ENCODE measurements around the gene HMGA1.

The HMGA1 gene

DNA sequence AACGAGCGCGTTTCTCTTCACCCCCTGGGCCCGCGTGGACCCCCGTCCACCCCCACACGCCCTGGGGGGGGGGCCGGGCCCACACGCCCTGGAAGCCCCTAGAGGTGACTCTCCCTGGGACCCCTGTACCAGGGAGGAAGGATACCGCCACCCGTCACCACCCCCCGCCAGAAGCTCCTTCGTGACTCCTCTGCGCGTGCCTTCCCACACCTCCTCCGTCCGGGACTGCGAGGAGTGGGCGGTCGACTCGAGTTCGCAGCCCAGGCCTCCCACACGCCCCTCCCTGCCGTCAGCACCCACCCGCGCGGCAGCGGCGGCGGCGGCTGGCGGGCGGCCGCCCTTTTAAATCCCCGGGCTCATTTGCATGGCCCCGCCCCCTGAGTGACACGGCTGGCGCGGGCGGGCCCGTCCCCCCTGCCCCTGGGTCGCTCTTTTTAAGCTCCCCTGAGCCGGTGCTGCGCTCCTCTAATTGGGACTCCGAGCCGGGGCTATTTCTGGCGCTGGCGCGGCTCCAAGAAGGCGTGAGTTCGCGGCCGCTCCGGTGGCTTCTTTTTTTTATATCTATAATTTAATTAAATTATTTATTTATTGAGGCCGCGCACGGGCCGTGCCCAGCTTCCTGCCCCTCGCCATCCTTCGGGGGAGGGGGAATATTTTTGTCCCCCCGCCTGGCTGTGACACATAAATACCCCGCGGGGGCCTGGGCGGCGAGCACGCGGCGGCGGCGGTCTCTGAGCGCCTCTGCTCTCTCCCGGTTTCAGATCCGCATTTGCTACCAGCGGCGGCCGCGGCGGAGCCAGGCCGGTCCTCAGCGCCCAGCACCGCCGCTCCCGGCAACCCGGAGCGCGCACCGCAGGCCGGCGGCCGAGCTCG lies at the start of gene HMGA1:
TSS of gene HMGA1 (plus strand) at position 431 of the 873 bp plus-strand sequence. CDS start 3,908 bp downstream, outside the sequence.
- DNase-seq = peak; percentile 93

GRCh38 chr6:34189806-34190503 lies 46.7 kb upstream of the HMGA1 start:
- no peak for DNase-seq

GRCh38 chr6:34190504-34191122 lies 46.1 kb upstream of the HMGA1 start:
- no peak for DNase-seq

GRCh38 chr6:34194772-34195171 lies 41.9 kb upstream of the HMGA1 start:
- no peak for DNase-seq

GRCh38 chr6:34195726-34196115 lies 41.0 kb upstream of the HMGA1 start:
- no peak for DNase-seq

DNA sequence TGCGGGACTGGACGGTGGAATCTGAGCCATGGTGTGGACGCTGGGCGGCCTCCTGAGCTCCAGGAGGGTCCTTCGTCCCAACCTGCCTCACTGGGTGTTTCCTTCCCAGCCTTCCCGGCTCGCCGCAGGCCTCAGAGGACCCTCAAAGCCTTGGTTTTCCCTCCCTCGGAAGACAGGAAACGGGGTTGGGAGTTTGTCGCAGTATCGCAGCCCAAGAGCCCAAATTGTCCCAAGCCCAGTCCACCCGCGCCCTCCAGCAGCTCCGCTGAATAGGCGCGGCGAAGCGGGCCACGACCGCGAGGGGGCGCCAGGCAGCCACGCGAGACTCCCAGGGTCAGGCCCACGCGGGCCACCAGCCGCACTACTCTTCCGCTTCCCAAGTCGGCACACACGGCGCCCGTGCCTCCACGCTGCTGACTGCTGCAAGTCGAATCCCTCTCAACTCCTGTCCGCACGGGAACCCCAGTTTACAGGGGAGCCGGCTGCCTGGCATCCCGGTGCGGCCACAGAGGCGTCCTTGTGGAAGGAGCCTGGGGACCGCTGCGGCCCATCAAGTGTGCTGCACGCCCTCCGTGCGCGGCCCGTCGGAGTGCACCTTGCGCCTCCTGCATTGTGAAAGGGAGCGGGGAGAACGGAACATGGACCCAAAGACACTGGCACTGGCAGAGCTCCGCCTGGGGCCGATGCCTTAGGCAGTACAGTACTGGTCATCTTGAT lies 40.4 kb upstream of the HMGA1 start:
- DNase-seq = peak; percentile 92

DNA sequence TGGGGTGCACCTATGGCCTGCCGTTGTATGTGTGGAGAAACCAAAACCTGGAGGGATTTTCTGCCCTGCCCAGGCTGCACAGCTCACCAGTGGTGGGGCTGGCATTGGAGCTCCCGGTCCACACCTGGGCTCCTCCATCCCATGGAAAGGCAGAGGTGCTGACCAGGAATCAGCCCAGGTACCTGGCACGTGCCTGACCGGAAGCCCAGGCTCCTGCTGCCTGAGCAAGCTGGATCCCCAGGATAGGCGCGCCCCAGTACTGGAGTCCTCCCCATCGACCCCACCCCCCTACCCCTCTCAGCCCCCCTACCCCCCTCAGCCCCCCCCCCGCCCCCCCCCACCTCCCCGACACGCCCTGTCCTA lies 39.9 kb upstream of the HMGA1 start:
- DNase-seq = no peak

DNA sequence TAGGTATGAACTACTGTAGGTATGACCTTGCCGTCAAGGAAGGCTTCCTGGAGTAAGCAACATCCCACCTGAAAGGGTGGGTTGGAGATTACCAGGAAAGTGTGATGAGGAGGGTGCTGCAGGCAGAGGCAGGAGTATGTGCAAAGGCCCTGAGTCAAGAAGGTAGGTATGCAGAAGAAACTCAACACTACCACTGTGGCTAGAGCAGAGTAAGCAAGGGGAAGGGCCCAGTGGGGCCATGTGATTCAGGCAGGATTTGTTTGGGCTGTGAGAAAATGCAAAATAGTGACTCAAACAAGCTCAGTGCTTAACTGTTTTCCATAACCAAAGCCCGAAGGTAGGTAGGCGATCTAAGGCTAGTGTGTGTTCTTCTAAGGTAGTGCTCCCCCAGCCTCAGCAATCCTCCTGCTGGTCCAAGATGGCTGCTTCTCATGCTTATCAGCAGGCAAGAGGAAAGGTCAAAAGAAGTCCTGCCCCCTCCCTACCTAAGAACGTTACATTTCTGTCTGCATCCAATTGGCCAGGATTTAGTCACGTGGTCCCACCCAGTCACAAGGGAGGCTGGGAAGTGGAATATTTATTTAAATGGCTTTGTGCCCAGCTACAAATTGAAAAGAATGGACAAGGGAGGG lies 36.2 kb upstream of the HMGA1 start:
- no peak for DNase-seq

- DNase-seq = no peak
Measured at GRCh38 chr6:34201455-34202107, 35.1 kb upstream of the HMGA1 start.

GRCh38 chr6:34202329-34203201 lies 34.1 kb upstream of the HMGA1 start:
- DNase-seq = no peak

DNA sequence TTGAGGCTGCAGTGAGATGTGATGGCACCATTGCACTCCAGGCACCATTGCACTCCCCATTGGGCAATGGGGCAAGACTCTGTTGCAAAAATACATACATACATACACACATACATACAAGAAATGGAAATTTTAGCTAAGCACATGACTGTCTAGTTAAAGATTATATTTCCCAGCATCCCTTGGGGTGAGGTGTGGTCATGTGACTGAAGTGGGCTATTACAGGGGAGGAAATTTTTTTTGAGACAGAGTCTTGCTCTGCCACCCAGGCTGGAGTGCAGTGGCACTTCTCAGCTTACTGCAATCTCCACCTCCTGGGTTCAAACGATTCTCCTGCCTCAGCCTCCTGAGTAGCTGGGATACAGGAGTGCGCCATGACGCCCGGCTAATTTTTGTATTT lies 32.0 kb upstream of the HMGA1 start:
- no peak for DNase-seq

GRCh38 chr6:34205466-34205865 lies 31.2 kb upstream of the HMGA1 start:
- no peak for DNase-seq

- no peak for DNase-seq
Measured at GRCh38 chr6:34205916-34206315, 30.8 kb upstream of the HMGA1 start.

DNA sequence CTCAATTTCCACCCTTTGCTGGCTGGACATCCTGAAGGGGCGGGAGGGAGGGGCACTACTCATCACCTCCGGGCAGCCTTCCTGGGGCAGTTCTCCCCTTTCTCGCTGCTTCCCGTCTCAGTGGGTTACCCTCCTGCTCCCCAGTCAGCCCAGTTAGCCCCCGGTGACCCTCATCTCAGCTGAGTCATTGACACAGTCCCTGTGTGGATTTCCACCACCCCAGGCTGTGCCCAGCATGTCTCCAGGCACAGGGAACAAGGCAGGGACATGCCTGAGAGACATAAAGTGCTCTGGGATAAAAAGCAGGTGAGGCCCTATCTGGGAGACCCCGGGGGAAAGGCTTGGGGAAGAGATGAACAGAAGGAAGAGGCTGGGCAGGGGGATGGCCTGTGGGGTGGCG lies 29.9 kb upstream of the HMGA1 start:
- DNase-seq = no peak

DNA sequence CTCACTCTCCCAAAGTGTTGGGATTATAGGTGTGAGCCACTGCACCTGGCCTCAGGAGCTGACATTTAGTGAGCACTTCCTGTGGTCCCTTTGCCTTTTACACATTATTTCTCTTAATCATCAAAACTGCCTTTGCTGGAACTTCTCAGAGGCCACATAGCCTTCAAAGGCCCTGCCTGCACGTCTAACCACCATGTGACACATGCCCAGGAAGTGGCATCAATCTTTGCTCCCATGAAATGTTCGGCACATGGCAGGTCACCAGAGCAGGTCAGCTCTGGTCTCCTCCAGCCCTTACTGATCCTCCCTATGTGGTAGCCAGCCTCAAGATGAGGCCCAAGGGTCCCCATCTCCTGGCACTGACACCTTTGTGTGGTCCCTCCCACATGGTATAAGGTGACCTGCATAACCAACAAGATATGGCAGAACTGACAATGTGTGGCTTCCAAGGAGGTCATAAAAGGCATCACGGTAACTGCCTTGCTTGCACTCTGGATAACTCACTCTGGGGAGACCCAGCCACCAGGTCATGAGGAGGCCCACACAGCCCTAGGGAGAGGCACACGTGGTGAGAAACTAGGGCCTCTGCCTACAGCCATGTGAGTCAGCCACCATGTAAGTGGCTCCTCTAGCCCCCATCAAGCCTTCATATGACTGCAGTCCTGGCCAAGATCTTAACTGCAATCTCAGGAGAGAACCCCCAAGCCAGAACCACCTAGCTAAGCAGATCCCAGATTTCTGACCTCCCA lies 28.8 kb upstream of the HMGA1 start:
- DNase-seq = no peak

DNA sequence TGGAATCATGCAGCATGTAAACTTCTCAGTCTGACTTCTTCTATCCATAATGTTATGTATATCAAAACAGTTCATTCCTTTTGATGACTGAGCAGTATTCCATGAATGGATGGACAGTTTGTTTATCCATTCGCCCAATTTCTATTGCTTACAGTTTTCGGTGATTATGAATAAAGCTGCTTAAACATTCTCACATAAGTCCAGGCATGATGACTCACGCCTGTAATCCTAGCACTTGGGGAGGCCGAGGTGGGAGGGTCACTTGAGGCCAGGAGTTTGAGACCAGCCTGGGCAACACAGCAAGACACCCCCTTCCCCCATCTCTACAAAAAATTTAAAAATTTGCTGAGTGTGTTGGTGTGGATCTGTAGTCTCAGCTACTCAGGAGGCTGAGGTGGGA lies 22.9 kb upstream of the HMGA1 start:
- DNase-seq = no peak

DNA sequence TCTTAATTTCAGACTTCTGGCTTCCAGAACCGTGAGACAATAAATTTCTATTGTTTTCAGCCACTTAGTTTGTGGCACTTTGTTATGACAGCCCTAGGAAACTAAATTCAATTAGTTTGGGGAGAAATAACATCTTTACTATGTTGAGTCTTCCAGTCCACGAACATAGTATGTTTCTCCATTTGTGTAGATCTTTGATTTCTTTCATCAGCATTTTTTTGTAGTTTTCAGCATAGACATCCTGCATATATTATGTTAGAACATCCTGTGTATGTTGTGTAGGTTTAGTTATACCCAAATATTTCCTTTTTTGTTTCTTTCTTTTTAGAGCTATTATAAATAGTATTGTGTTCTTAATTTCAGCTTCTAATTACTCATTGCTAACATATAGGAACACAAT lies 18.0 kb upstream of the HMGA1 start:
- no peak for DNase-seq

- no peak for DNase-seq
Measured at GRCh38 chr6:34223381-34223955, 13.2 kb upstream of the HMGA1 start.

- peak; percentile 96 for DNase-seq
Measured at GRCh38 chr6:34223956-34224940, 12.4 kb upstream of the HMGA1 start.
